ENCODE measurements around the gene FANCI.

FANCI gene

GRCh38 chr15:89243691-89244573 lies at the start of gene FANCI:
FANCI (plus strand) TSS chr15:89243979; CDS start chr15:89247648, 3,669 bp downstream.
- peak; percentile 63 for DNase-seq

GRCh38 chr15:89194608-89195007 lies 49.2 kb upstream of the FANCI start:
- DNase-seq = no peak

GRCh38 chr15:89195836-89196235 lies 47.9 kb upstream of the FANCI start:
- no peak for DNase-seq

- no peak for DNase-seq
Observed at GRCh38 chr15:89196241-89196640, 47.5 kb upstream of the FANCI start.

GRCh38 chr15:89196994-89197393 lies 46.8 kb upstream of the FANCI start:
- no peak for DNase-seq

- no peak for DNase-seq
Observed at GRCh38 chr15:89197503-89197971, 46.2 kb upstream of the FANCI start.

- no peak for DNase-seq
Observed at GRCh38 chr15:89198196-89198595, 45.6 kb upstream of the FANCI start.

- no peak for DNase-seq
Observed at GRCh38 chr15:89198934-89199333, 44.8 kb upstream of the FANCI start.

- DNase-seq = no peak
Observed at GRCh38 chr15:89199746-89200145, 44.0 kb upstream of the FANCI start.

GRCh38 chr15:89200182-89200581 lies 43.6 kb upstream of the FANCI start:
- no peak for DNase-seq

GRCh38 chr15:89201465-89202005 lies 42.2 kb upstream of the FANCI start:
- DNase-seq = no peak

GRCh38 chr15:89203705-89204273 lies 40.0 kb upstream of the FANCI start:
- DNase-seq = no peak

- no peak for DNase-seq
Observed at GRCh38 chr15:89205991-89206585, 37.7 kb upstream of the FANCI start.

GRCh38 chr15:89206908-89207331 lies 36.9 kb upstream of the FANCI start:
- no peak for DNase-seq

GRCh38 chr15:89208256-89208655 lies 35.5 kb upstream of the FANCI start:
- no peak for DNase-seq

- no peak for DNase-seq
Observed at GRCh38 chr15:89209057-89209456, 34.7 kb upstream of the FANCI start.

- no peak for DNase-seq
Observed at GRCh38 chr15:89211678-89212170, 32.1 kb upstream of the FANCI start.

- no peak for DNase-seq
Observed at GRCh38 chr15:89215627-89216026, 28.2 kb upstream of the FANCI start.

- no peak for DNase-seq
Observed at GRCh38 chr15:89217031-89217430, 26.7 kb upstream of the FANCI start.

GRCh38 chr15:89217686-89218376 lies 25.9 kb upstream of the FANCI start:
- DNase-seq = no peak

- DNase-seq = no peak
Observed at GRCh38 chr15:89218531-89218930, 25.2 kb upstream of the FANCI start.

- DNase-seq = no peak
Observed at GRCh38 chr15:89221543-89221942, 22.2 kb upstream of the FANCI start, which contains the start of gene RLBP1. RLBP1 (minus strand) TSS chr15:89221579; CDS start chr15:89218975, 2,604 bp downstream.

- no peak for DNase-seq
Observed at GRCh38 chr15:89225588-89225987, 18.2 kb upstream of the FANCI start.
